ENCODE results near the gene TELO2.

The TELO2 gene

GRCh38 chr16:1518626-1519135 lies 25.5 kb downstream of the TELO2 start:
- DNase-seq (ENCODE audit: low read depth in 2 of 2) = no peak

GRCh38 chr16:1519831-1520230 lies 26.7 kb downstream of the TELO2 start:
- no peak for DNase-seq (ENCODE audit: low read depth in 2 of 2)

DNA sequence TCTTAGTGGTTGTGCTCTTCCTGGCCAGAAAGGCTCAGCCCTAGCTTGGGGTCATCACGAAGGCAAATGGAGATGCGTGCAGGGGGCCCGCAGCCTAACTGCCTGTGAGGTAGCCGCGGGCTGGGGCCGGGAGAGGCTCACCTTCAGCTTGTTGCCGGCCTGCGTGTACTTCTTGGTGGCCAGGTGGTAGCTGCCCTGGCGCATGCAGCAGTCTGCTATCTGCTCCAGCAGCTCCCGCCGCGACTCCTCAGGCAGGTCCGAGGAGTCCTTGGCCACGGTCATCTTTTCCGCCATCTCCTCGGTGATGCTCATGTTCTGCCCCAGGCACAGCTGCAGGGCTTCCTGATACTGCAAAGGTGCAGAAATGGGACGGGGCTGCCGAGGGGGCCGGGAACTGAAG lies 27.3 kb downstream of the TELO2 start:
- no peak for DNase-seq (ENCODE audit: low read depth in 2 of 2)

DNA sequence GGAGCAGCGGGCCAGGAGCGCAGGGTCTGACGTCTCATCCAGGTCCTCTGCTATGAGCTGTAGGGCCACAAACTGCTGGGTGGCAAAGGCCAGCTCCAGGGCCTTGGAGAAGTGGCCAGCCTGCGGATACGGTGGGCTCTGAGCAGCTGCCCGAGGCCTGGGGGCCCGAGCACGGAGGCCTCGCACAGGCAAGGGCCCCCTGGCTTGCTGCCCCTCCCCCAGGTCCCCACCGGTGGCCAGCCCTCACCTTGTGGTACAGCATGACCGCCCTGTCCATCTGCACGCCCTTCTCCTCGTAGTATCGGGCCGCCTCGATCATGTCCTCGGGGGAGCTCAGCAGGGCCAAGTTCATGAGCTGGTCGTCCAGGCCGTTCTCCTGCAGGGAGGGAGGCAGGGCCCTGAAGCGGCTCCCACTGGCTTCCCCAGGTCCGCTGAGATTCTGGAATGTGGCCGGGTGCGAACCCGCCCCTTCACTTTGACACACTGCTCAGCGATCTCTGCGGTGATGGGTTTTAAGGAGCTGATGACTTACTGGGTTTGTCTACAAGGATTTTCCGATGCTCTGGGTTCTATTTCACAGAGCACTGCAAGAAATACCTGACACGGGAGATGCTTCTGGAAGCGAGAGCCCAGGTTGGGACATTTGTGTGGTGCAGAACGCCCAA lies 30.6 kb downstream of the TELO2 start:
- no peak for DNase-seq (ENCODE audit: low read depth in 2 of 2)

GRCh38 chr16:1524366-1524765 lies 31.2 kb downstream of the TELO2 start:
- DNase-seq (ENCODE audit: low read depth in 2 of 2) = no peak

GRCh38 chr16:1525871-1526607 lies 32.9 kb downstream of the TELO2 start:
- no peak for DNase-seq (ENCODE audit: low read depth in 2 of 2)

DNA sequence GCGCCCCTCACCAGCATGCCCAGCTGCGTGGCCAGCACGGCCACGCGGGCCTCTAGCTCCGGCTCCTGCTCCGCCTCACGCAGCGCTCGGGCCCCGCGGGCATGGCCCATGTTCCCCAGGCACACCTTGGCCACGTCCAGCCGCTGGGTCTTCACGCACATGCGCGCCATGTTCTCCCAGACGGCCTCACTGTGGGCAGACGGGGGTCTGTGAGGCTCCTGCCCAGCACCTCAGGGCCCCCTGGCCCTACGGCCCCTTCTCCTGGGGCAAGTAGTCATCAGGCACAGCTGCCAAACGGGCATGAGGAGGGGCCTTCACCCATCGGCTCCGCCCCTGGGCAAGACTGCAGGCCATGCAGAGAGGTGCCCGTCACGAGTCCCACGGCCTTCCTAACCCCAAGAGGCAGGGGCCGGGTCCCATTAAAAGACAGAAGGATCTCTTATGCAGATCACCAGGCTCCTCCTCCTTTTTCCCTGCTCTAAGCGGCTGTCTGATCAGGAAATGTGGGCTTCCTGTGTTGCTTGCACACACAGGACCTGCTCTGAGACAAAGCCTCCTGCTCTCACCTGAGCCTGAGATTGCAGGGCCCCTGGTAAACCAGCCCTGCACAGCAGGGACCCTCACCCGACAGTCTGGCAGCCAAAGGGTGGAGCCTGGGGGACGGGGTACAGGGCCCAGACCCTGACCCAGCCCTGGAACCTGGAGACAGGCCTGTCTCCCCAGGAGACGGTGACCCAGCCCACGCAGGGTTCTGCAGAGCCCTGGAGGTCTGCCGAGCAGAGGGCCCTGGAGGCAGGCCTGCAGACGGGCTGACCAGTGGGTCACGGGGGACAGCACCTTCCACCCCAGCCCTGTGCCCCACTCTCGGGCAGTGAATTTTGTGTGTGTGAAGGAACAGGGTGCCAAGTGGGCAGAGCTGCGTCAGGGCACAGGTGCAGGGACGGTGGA lies 33.7 kb downstream of the TELO2 start:
- no peak for DNase-seq (ENCODE audit: low read depth in 2 of 2)

DNA sequence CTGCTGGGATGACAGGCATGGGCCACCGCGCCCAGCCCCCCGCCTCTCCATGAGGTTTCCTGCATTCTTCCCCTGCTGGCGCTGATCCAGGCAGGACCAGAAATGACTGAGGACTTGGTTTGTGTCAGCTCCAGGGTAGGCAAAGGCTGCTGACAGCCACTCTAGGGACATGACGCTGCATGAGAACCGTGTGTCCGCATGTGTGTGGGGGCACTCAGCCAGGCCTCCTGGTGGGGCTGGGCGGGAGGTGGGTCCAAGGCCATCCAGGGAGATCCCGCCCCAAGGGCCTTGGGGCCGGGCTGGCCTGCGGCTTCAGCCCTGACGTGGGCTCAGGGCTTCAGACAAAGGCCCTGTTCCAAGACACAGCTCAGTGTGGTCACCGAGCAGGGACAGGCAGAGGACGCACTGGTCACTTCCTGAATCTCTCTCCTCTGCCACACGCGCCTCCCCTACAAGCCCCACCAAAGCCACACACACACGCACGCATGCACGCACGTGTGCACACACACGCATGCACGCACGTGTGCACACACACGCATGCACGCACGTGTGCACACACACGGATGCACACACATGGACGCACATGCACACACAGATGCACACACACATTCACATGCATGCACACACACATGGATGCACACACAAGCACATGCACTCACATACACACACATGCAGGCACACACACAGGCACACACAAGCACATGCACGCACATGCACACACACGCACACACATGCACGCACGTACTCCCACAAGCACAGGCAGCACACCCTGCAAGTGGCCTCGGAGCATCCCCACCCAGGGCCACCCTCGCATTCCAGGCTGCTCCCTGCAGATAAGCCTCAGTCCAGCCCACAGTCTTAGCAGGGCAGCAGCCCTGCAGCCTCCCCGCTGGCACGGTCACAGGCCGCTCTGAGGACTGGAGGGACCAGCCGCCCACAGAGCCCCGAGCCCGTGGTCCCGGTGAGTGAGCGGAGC lies 35.0 kb downstream of the TELO2 start:
- DNase-seq (ENCODE audit: low read depth in 2 of 2) = no peak

DNA sequence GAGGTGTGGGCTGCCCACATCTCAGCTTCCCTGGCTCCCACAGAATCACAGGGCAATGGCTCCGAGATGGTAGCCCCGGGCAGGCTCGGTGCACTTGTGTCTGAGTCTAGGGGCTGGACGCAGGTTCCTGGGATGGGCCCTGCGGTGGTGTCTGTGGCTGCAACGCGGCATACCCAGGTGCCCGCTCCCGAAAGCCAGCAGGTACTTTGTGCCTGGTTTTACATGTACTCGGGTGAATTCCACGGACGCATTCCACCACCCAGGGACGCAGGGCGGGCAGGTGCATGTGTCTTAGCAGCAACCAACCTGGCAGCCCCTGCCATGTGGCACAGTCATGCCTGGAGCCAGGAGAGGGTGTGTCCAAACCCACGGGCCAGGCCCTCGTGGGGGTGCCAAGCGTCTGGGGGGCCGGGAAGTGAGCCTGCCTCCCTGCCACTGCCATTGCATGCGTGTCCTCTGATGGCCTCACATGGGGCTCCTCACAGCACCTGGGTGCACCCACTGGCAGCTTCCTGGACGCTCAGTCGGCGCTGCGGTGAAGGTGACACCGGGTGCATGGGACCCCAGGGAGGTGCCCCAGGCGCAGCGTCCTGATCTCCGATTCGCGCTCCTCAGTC lies 35.9 kb downstream of the TELO2 start:
- DNase-seq (ENCODE audit: low read depth in 2 of 2) = no peak

- no peak for DNase-seq (ENCODE audit: low read depth in 2 of 2)
These were observed 37.3 kb downstream of the TELO2 start for GRCh38 chr16:1530349-1530882.

DNA sequence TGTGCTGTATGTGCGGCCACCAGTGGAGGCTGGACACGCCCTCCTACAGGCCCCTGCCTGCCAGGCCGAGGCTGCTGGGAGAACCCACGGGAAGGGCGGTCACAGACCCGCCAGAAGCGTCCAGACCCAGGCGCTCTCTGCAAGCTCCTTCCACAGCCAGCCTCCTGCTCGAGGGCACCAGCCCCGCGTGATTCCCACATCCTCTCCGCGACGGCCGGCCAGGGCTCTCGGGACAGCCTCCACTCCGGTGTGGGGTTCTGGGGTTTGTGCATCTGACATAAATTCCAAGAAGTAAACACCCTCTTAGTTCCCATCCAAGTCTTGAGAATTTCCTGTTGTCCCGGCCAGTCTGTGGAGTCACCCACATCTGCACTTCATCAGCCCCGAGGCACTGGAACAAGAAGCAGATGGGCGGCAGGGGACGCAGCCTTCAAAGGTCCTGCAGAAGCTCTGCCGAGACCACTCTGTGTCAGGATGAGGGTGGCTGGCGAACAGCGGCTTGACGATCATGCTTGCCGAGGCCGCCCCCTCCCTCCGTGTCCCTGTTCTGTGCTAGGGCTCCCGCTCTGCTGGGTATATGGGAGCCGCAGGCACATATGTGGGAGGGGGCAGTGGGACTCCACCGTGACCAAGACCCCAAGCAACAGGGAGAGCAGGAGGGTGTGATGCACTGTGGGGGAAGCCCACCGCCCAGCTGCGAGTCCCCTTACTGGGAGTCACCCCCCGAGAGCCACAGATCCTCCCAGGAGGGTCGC lies 37.9 kb downstream of the TELO2 start:
- no peak for DNase-seq (ENCODE audit: low read depth in 2 of 2)

DNA sequence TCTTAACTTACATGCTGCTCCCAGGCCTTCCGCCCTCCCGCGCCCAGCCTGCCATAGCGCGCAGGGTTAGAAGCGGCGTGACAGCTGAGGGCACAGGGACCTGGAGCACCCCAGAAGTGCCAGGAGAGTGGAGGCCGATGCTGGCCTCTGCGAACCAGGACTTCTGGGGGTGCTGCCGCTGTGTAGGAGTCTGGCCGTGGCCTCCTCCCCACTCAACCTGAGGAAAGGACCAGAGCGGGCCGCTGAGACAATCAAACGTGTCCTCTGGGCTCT lies 38.4 kb downstream of the TELO2 start:
- no peak for DNase-seq (ENCODE audit: low read depth in 2 of 2)

- no peak for DNase-seq (ENCODE audit: low read depth in 2 of 2)
These were observed 39.1 kb downstream of the TELO2 start for GRCh38 chr16:1532081-1532760.

- no peak for DNase-seq (ENCODE audit: low read depth in 2 of 2)
These were observed 39.6 kb downstream of the TELO2 start for GRCh38 chr16:1532771-1533170.

- DNase-seq (ENCODE audit: low read depth in 2 of 2) = no peak
These were observed 40.3 kb downstream of the TELO2 start, which contains the start of gene TMEM204 for GRCh38 chr16:1533443-1533951. Gene TMEM204, plus strand, starts transcription at chr16:1533666. Its CDS starts 610 bp downstream, at chr16:1534276.

DNA sequence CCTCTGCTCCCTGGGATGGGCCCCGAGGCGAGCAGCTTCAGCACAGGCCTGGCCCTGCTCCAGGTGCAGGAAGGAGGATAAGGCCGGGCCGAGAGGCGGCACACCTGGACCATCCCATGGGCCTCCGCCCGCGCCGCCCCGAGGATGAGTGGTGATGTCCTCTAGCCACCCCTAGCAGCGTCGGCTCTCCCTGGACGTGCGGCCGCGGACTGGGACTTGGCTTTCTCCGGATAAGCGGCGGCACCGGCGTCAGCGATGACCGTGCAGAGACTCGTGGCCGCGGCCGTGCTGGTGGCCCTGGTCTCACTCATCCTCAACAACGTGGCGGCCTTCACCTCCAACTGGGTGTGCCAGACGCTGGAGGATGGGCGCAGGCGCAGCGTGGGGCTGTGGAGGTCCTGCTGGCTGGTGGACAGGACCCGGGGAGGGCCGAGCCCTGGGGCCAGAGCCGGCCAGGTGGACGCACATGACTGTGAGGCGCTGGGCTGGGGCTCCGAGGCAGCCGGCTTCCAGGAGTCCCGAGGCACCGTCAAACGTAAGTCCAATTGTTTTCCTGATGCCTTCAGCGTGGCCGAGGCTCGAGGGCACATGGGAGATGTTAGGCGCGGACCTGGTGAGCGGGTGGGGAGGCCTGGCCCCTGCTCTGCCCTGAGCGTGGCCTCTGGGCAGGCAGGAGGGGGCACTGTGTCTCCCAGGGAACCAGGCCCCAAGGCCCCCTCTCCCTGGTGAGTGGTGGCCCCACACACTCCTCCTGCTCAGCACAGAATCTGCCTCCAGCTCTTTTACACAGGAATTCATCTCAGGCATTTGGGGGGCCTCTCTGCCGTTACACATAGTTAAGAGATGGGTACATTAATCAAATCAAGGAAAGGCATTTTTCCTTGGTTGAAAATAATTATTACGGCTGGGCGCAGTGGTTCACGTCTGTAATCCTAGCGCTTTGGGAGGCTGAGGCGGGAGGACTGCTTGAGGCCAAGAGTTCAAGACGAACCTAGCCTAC lies 41.2 kb downstream of the TELO2 start:
- DNase-seq (ENCODE audit: low read depth in 2 of 2) = no peak
